ENCODE results near the gene CGB7.

CGB7 gene

DNA sequence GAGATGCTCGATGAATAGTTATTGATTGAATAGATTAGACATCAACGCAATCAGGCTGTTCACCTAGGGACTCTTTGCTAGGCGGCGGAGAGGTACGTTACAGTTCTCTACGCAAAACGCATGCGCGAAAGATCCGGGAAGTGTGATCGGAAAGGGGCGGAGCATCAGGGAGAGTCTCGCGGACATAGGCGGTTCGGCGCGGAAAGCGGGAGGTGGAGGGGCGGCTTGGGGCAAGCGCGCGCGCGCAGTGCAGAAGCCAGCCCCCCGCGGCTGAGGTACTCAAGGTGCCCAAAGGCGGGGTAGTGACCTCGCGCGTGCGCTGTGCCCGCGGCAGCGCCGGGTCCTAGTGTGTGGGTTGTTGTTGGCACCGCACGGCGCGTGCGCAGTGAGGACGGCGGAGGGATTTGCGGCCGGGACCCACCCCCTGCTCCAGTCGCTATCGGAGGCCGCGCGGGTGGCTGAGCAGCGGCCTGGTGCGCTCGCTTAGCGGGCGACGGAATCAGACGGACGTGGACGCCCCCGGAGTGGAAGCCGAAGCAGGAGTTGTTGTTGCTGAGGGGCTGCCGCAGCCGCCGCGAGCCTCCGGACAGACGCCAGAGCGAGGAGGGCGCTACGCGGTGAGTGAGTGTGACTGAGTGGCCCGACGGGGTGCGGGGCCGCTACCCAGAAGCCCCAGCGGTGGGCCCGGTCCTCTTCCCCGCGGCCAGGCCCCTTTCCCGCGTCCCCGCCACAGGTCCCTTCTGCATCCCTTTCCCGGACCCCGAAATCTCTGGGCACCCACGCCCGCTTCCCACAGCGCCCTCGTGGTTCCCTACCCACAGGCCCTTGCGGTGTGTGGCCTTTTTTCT is 27.7 kb upstream of the CGB7 start, which contains the start of gene SNRNP70 (continued):
- TF ChIP-seq ZNF561 (tag by site-specific recombination; IDR thresholded peaks at IDR 0.05; ENCODE audit: borderline replicate concordance) = peak; percentile 17; the same call in 1 of the 2 replicates
- peak; percentile 81 for TF ChIP-seq ZNF843 (tag by site-specific recombination; IDR thresholded peaks at IDR 0.05)
- peak; percentile 46 for TF ChIP-seq ZNF629 (tag by site-specific recombination; IDR thresholded peaks at IDR 0.05)
- no peak for TF ChIP-seq ZBTB7A (tag by site-specific recombination; IDR thresholded peaks at IDR 0.05; ENCODE audit: low read depth)
- peak; percentile 86; the same call in 1 of the 2 replicates for TF ChIP-seq REPIN1 (tag by site-specific recombination; IDR thresholded peaks at IDR 0.05; ENCODE audit: low read depth)
- peak; percentile 31; the same call in 1 of the 2 replicates for TF ChIP-seq HOXA7 (CRISPR knock-in tag; IDR thresholded peaks at IDR 0.05; ENCODE audit: borderline replicate concordance)
- TF ChIP-seq, protein P1, sequence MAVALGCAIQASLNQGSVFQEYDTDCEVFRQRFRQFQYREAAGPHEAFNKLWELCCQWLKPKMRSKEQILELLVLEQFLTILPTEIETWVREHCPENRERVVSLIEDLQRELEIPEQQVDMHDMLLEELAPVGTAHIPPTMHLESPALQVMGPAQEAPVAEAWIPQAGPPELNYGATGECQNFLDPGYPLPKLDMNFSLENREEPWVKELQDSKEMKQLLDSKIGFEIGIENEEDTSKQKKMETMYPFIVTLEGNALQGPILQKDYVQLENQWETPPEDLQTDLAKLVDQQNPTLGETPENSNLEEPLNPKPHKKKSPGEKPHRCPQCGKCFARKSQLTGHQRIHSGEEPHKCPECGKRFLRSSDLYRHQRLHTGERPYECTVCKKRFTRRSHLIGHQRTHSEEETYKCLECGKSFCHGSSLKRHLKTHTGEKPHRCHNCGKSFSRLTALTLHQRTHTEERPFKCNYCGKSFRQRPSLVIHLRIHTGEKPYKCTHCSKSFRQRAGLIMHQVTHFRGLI (tag by site-specific recombination; IDR thresholded peaks at IDR 0.05) = peak; percentile 62; the same call in 1 of the 2 replicates
- TF ChIP-seq ZNF302 (tag by site-specific recombination; IDR thresholded peaks at IDR 0.05; ENCODE audit: low read depth) = 0 out of 2 replicates have a peak, but pooled peaks have one; percentile 23
- TF ChIP-seq ZNF830 (tag by site-specific recombination; IDR thresholded peaks at IDR 0.05; ENCODE audit: low read depth) = no peak
- TF ChIP-seq ZIC2 (tag by site-specific recombination; IDR thresholded peaks at IDR 0.05) = peak; percentile 86
- peak; percentile 82 for TF ChIP-seq ZNF501 (tag by site-specific recombination; IDR thresholded peaks at IDR 0.05)
- peak; percentile 58; the same call in 1 of the 2 replicates for TF ChIP-seq ZSCAN18 (tag by site-specific recombination; IDR thresholded peaks at IDR 0.05)
- no peak for TF ChIP-seq ZNF404 (tag by site-specific recombination; IDR thresholded peaks at IDR 0.05)
- TF ChIP-seq ZNF513 (tag by site-specific recombination; IDR thresholded peaks at IDR 0.05) = no peak
- 0 out of 2 replicates have a peak, but pooled peaks have one; percentile 36 for TF ChIP-seq ZNF423 (tag by site-specific recombination; IDR thresholded peaks at IDR 0.05)
- no peak for TF ChIP-seq ZFP3 (tag by site-specific recombination; IDR thresholded peaks at IDR 0.05; ENCODE audit: low read depth)
- TF ChIP-seq, protein P2, sequence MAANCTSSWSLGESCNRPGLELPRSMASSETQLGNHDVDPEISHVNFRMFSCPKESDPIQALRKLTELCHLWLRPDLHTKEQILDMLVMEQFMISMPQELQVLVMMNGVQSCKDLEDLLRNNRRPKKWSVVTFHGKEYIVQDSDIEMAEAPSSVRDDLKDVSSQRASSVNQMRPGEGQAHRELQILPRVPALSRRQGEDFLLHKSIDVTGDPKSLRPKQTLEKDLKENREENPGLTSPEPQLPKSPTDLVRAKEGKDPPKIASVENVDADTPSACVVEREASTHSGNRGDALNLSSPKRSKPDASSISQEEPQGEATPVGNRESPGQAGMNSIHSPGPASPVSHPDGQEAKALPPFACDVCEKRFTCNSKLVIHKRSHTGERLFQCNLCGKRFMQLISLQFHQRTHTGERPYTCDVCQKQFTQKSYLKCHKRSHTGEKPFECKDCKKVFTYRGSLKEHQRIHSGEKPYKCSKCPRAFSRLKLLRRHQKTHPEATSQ (tag by site-specific recombination; IDR thresholded peaks at IDR 0.05) = peak; percentile 91; the same call in 1 of the 2 replicates
- TF ChIP-seq ZNF140 (tag by site-specific recombination; IDR thresholded peaks at IDR 0.05) = no peak
- TF ChIP-seq ZNF514 (tag by site-specific recombination; IDR thresholded peaks at IDR 0.05) = no peak
- TF ChIP-seq ZNF600 (tag by site-specific recombination; IDR thresholded peaks at IDR 0.05) = peak; percentile 65
- no peak for TF ChIP-seq ZNF175 (tag by site-specific recombination; IDR thresholded peaks at IDR 0.05)
- 0 out of 2 replicates have a peak, but pooled peaks have one; percentile 27 for TF ChIP-seq ZNF169 (tag by site-specific recombination; IDR thresholded peaks at IDR 0.05)
- peak; percentile 60; the same call in 1 of the 2 replicates for TF ChIP-seq ZBTB6 (tag by site-specific recombination; IDR thresholded peaks at IDR 0.05)
- peak; percentile 85; the same call in 1 of the 2 replicates for TF ChIP-seq ZNF324 (tag by site-specific recombination; IDR thresholded peaks at IDR 0.05)
- TF ChIP-seq KLF8 (tag by site-specific recombination; IDR thresholded peaks at IDR 0.05) = peak; percentile 87
- TF ChIP-seq, protein P3, sequence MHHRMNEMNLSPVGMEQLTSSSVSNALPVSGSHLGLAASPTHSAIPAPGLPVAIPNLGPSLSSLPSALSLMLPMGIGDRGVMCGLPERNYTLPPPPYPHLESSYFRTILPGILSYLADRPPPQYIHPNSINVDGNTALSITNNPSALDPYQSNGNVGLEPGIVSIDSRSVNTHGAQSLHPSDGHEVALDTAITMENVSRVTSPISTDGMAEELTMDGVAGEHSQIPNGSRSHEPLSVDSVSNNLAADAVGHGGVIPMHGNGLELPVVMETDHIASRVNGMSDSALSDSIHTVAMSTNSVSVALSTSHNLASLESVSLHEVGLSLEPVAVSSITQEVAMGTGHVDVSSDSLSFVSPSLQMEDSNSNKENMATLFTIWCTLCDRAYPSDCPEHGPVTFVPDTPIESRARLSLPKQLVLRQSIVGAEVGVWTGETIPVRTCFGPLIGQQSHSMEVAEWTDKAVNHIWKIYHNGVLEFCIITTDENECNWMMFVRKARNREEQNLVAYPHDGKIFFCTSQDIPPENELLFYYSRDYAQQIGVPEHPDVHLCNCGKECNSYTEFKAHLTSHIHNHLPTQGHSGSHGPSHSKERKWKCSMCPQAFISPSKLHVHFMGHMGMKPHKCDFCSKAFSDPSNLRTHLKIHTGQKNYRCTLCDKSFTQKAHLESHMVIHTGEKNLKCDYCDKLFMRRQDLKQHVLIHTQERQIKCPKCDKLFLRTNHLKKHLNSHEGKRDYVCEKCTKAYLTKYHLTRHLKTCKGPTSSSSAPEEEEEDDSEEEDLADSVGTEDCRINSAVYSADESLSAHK (tag by site-specific recombination; IDR thresholded peaks at IDR 0.05) = peak; percentile 59
- peak; percentile 83; the same call in 1 of the 2 replicates for TF ChIP-seq ZNF391 (tag by site-specific recombination; IDR thresholded peaks at IDR 0.05; ENCODE audit: borderline replicate concordance, low read depth)
- TF ChIP-seq ZXDB (tag by site-specific recombination; IDR thresholded peaks at IDR 0.05) = peak; percentile 99
- TF ChIP-seq TRIM28 (IDR thresholded peaks at IDR 0.05; ENCODE audit: borderline replicate concordance, low read length) = 0 out of 2 replicates have a peak, but pooled peaks have one; percentile 32

Measured in HEK293 (cell line).